Mesenchymal stem cell (in vitro differentiated cells and primary cell): ENCODE results near the gene DIP2C.

Experiments
- DNase-seq: peaks from one replicate; pipeline ENCODE4 v3.0.0-alpha.2; 2013
- H2AFZ ChIP-seq: one replicate; pipeline ENCODE4 v1.6.1; 2013; ENCODE audit warnings: low read depth, mild to moderate bottlenecking, control low read depth, inconsistent platforms, low read length, moderate library complexity
- H2AK5ac ChIP-seq: 2 replicates; pipeline ENCODE4 v1.6.1; 2013; ENCODE audit warnings: low read length, moderate library complexity, mild to moderate bottlenecking, inconsistent platforms; ENCODE audit not compliant: severe bottlenecking
- H2BK120ac ChIP-seq: one replicate; pipeline ENCODE4 v1.6.1; 2013; ENCODE audit warnings: low read depth, mild to moderate bottlenecking, inconsistent platforms, low read length, moderate library complexity
- H2BK12ac ChIP-seq, 2 experiments: one replicate each; pipeline ENCODE4 v1.6.1; 2013; ENCODE audit warnings: inconsistent platforms in 2 of 2, low read length in 2 of 2, mild to moderate bottlenecking in 2 of 2, moderate library complexity in 2 of 2, control low read depth in 1 of 2
- H2BK15ac ChIP-seq: one replicate; pipeline ENCODE4 v1.6.1; 2013; ENCODE audit warnings: mild to moderate bottlenecking, low read depth, inconsistent platforms; ENCODE audit not compliant: poor library complexity, severe bottlenecking
- H2BK5ac ChIP-seq: 2 replicates; pipeline ENCODE4 v1.6.1; 2013; ENCODE audit warnings: low read depth, mild to moderate bottlenecking, low read length, control low read depth, inconsistent platforms; ENCODE audit not compliant: poor library complexity, severe bottlenecking
- H3K14ac ChIP-seq, 2 experiments: one replicate each; pipeline ENCODE4 v1.6.1; 2013; ENCODE audit warnings: inconsistent platforms in 2 of 2, low read length in 2 of 2, control low read depth in 1 of 2, mild to moderate bottlenecking in 1 of 2, moderate library complexity in 1 of 2
- H3K18ac ChIP-seq, 2 experiments: one replicate each; pipeline ENCODE4 v1.6.1; 2013; ENCODE audit warnings: inconsistent platforms in 2 of 2, low read length in 2 of 2, control low read depth in 1 of 2, low read depth in 1 of 2, mild to moderate bottlenecking in 1 of 2
- H3K23ac ChIP-seq, 2 experiments: one replicate each; pipeline ENCODE4 v1.6.1; 2013; ENCODE audit warnings: inconsistent platforms in 2 of 2, low read length in 2 of 2, mild to moderate bottlenecking in 2 of 2, moderate library complexity in 2 of 2, control low read depth in 1 of 2
- H3K27ac ChIP-seq: 2 replicates; pipeline ENCODE4 v1.5.1; 2013; ENCODE audit warnings: mild to moderate bottlenecking, moderate library complexity, low read length, control low read depth, inconsistent platforms; ENCODE audit not compliant: poor library complexity, severe bottlenecking
- H3K27me3 ChIP-seq, 2 experiments: 2 replicates each; pipeline versions ENCODE4 v1.6.1 to v1.7.0; 2013; ENCODE audit warnings: low read length in 2 of 2, mild to moderate bottlenecking in 2 of 2, moderate library complexity in 2 of 2, control low read depth in 1 of 2, inconsistent platforms in 1 of 2; ENCODE audit not compliant: control insufficient read depth in 1 of 2, insufficient read depth in 1 of 2
- H3K36me3 ChIP-seq, 2 experiments: 2 replicates each; pipeline versions ENCODE4 v1.6.1 to v1.7.0; 2013; ENCODE audit warnings: low read length in 2 of 2, control low read depth in 1 of 2, inconsistent platforms in 1 of 2, low read depth in 1 of 2, mild to moderate bottlenecking in 1 of 2; ENCODE audit not compliant: insufficient read depth in 2 of 2, control insufficient read depth in 1 of 2
- H3K4ac ChIP-seq, 2 experiments: one replicate each; pipeline ENCODE4 v1.6.1; 2013; ENCODE audit warnings: inconsistent platforms in 2 of 2, low read length in 2 of 2, mild to moderate bottlenecking in 2 of 2, moderate library complexity in 2 of 2, control low read depth in 1 of 2, low read depth in 1 of 2
- H3K4me1 ChIP-seq: 2 replicates; pipeline ENCODE4 v1.6.1; 2013; ENCODE audit warnings: low read depth, low read length, control low read depth; ENCODE audit not compliant: control insufficient read depth, insufficient read depth
- H3K4me2 ChIP-seq: 2 replicates; pipeline ENCODE4 v1.6.1; 2013; ENCODE audit warnings: low read length, mild to moderate bottlenecking, inconsistent platforms; ENCODE audit not compliant: poor library complexity, severe bottlenecking
- H3K4me3 ChIP-seq, 2 experiments: 2 replicates each; pipeline versions ENCODE4 v1.5.1 to v1.7.0; 2013; ENCODE audit warnings: low read length in 2 of 2, mild to moderate bottlenecking in 2 of 2, control low read depth in 1 of 2, low read depth in 1 of 2; ENCODE audit not compliant: insufficient read depth in 1 of 2
- H3K79me1 ChIP-seq: replicated peaks from 2 replicates; pipeline ENCODE4 v1.6.1; 2013; ENCODE audit warnings: mild to moderate bottlenecking, control low read depth, low read length, inconsistent platforms; ENCODE audit not compliant: poor library complexity, severe bottlenecking
- H3K9ac ChIP-seq: 2 replicates; pipeline ENCODE4 v1.7.0; 2013; ENCODE audit warnings: mild to moderate bottlenecking, low read length, moderate library complexity
- H3K9me3 ChIP-seq: 2 replicates; pipeline ENCODE4 v1.7.0; 2013; ENCODE audit warnings: mild to moderate bottlenecking, low read length; ENCODE audit not compliant: control insufficient read depth
- H4K8ac ChIP-seq: one replicate; pipeline ENCODE4 v1.6.1; 2013; ENCODE audit warnings: inconsistent platforms, mild to moderate bottlenecking, low read length, moderate library complexity
- H4K91ac ChIP-seq: one replicate; pipeline ENCODE4 v1.6.1; 2013; ENCODE audit warnings: mild to moderate bottlenecking, low read length, inconsistent platforms
- WGBS: methylation state at CpG from one replicate; pipeline ENCODE4 v1.1.7; 2013; ENCODE audit warnings: mixed read lengths; 5-methylcytosine and 5-hydroxymethylcytosine counted together

Gene DIP2C

GRCh38 chr10:384538-385305 is 304.7 kb downstream of the DIP2C start:
- no peak overlapping the region for H2AK5ac ChIP-seq
- no peak overlapping the region for H3K23ac ChIP-seq
- no peak overlapping the region for H2AFZ ChIP-seq

GRCh38 chr10:383519-383918 is 305.9 kb downstream of the DIP2C start:
- Histone ChIP-seq H4K8ac (no peak overlapping the region), H3K27me3 (no peaks in the 10 kb centered on the region), H3K9ac (no peak overlapping the region), H3K14ac (no peak overlapping the region), H2BK15ac (no peak overlapping the region), H3K4me3 (no peak overlapping the region), H3K79me1 (peaks cover 8% of the 10 kb centered on the region), H3K4me1 (no peaks in the 10 kb centered on the region), H2AK5ac (no peak overlapping the region), H4K91ac (no peak overlapping the region), H2AFZ (no peak overlapping the region), H2BK120ac (no peak overlapping the region), H3K23ac (no peak overlapping the region), H3K4me2 (no peak overlapping the region), H3K4ac (no peak overlapping the region), H2BK12ac (no peak overlapping the region), H3K9me3 (no peaks in the 10 kb centered on the region), H3K36me3 (peaks cover 65 to 95% of the 10 kb centered on the region in 2 experiments), H3K18ac (no peak overlapping the region), H2BK5ac (no peak overlapping the region), H3K27ac (no peak overlapping the region)
- 92% methylated on average over 6 of the region's 6 CpGs for WGBS
- DNase-seq = no peak

More at GRCh38 chr10:384538-385305, 304.7 kb downstream of the DIP2C start:
- Histone ChIP-seq H3K9ac (no peak overlapping the region), H3K4me2 (no peak overlapping the region), H2BK15ac (no peak overlapping the region), H3K79me1 (peaks cover 6% of the 10 kb centered on the region), H3K4ac (no peak overlapping the region), H3K4me3 (no peak overlapping the region), H3K14ac (no peak overlapping the region), H4K8ac (no peak overlapping the region), H3K18ac (no peak overlapping the region), H3K27me3 (no peaks in the 10 kb centered on the region), H3K27ac (no peak overlapping the region), H4K91ac (no peak overlapping the region), H3K36me3 (peaks cover 70 to 95% of the 10 kb centered on the region in 2 experiments), H3K9me3 (no peaks in the 10 kb centered on the region), H2BK120ac (no peak overlapping the region), H2BK12ac (no peak overlapping the region), H2BK5ac (no peak overlapping the region), H3K4me1 (no peaks in the 10 kb centered on the region)
- 94% methylated on average over 27 of the region's 27 CpGs for WGBS
- DNase-seq = no peak

GRCh38 chr10:381805-382204 is 307.7 kb downstream of the DIP2C start:
- Histone ChIP-seq H2BK12ac (no peak overlapping the region), H3K4me3 (no peak overlapping the region), H3K79me1 (peaks cover 7% of the 10 kb centered on the region), H3K23ac (no peak overlapping the region), H2BK15ac (no peak overlapping the region), H2BK120ac (no peak overlapping the region), H3K27ac (no peak overlapping the region), H3K14ac (no peak overlapping the region), H2AK5ac (no peak overlapping the region), H2BK5ac (no peak overlapping the region), H3K4me1 (no peaks in the 10 kb centered on the region), H2AFZ (no peak overlapping the region), H4K91ac (no peak overlapping the region), H3K27me3 (no peaks in the 10 kb centered on the region), H3K18ac (no peak overlapping the region), H3K9me3 (no peaks in the 10 kb centered on the region), H4K8ac (no peak overlapping the region), H3K4ac (no peak overlapping the region), H3K9ac (no peak overlapping the region), H3K36me3 (peaks cover 52 to 90% of the 10 kb centered on the region in 2 experiments), H3K4me2 (no peak overlapping the region)
- no peak for DNase-seq
- WGBS = 94% methylated on average over 7 of the region's 7 CpGs

GRCh38 chr10:381346-381745 is 308.1 kb downstream of the DIP2C start:
- H2BK120ac ChIP-seq = no peak overlapping the region
- H3K27me3 ChIP-seq = no peaks in the 10 kb centered on the region
- peaks cover 6% of the 10 kb centered on the region for H3K79me1 ChIP-seq
- H3K4me3 ChIP-seq = no peak overlapping the region
- H3K4me1 ChIP-seq = no peaks in the 10 kb centered on the region
- no peak overlapping the region for H3K9ac ChIP-seq
- no peak overlapping the region for H3K14ac ChIP-seq
- no peak overlapping the region for H2AK5ac ChIP-seq
- H3K18ac ChIP-seq = no peak overlapping the region
- DNase-seq = no peak
- H3K4ac ChIP-seq = no peak overlapping the region
- no peak overlapping the region for H4K8ac ChIP-seq
- 99% methylated on average over 10 of the region's 10 CpGs for WGBS
- no peak overlapping the region for H3K4me2 ChIP-seq
- H2AFZ ChIP-seq = no peak overlapping the region
- H3K27ac ChIP-seq = no peak overlapping the region
- H2BK5ac ChIP-seq = no peak overlapping the region
- H4K91ac ChIP-seq = no peak overlapping the region
- peaks cover 49 to 90% of the 10 kb centered on the region in 2 experiments for H3K36me3 ChIP-seq
- H2BK12ac ChIP-seq = no peak overlapping the region
- H3K23ac ChIP-seq = no peak overlapping the region
- H3K9me3 ChIP-seq = no peaks in the 10 kb centered on the region
- H2BK15ac ChIP-seq = no peak overlapping the region
